Stimulated activated CD8-positive, alpha-beta memory T cell treated with anti-CD3 and anti-CD28 coated beads, Interleukin-2, amount 100 ng/mL, for 1 hour (primary cell): Measurements from ENCODE around the gene NUP214.
"Not testable (repeated sequence)": the region's sequence is repeated elsewhere in the genome, so short reads cannot be mapped to it uniquely, and the experiment has no call there.

Experiments used
- DNase-seq, 2 donors: peaks; one replicate each; pipeline ENCODE4 v3.0.0-alpha.2; 2020; ENCODE audit warnings: low read depth in 2 of 2

The NUP214 gene

DNA sequence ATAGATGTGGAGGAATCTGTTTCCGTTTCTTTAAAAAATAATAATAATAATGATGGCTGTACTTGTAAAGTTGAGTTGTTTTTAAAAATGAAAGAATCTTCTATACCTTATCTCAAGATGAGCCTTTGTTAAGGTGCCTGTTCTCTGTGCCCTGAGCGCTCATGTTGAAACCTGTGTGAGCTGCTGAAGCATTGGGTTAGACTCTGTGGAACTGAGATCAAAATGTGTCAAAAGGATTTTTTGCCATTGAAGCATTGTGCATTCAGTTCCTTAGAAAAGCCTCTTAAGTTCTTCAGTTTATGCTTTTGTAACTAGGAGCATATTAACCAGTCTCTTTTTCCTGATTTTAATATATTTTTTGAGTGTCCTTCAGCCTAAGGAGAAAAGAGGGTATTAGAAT lies 67.7 kb downstream of the NUP214 start:
- DNase-seq: no peak

DNA sequence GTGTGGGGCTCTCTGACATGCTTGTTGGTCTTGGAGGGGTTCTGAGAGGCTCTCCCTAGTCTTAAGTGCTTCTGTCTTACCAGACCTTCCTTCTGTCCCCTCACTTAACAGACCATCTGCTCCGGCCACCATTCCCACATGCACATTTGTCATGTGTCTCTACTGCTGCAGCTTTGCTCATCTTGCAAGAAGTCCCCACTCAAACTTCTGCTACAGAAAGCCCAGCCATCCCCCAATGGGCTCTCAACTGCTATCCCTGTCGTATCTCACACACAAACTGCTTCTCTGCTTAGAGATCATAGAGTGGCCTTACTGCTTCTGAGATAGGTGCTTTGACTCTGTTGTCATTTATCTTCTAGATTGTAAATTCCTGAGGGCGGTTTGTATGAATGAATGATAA lies 69.4 kb downstream of the NUP214 start:
- DNase-seq: no peak

DNA sequence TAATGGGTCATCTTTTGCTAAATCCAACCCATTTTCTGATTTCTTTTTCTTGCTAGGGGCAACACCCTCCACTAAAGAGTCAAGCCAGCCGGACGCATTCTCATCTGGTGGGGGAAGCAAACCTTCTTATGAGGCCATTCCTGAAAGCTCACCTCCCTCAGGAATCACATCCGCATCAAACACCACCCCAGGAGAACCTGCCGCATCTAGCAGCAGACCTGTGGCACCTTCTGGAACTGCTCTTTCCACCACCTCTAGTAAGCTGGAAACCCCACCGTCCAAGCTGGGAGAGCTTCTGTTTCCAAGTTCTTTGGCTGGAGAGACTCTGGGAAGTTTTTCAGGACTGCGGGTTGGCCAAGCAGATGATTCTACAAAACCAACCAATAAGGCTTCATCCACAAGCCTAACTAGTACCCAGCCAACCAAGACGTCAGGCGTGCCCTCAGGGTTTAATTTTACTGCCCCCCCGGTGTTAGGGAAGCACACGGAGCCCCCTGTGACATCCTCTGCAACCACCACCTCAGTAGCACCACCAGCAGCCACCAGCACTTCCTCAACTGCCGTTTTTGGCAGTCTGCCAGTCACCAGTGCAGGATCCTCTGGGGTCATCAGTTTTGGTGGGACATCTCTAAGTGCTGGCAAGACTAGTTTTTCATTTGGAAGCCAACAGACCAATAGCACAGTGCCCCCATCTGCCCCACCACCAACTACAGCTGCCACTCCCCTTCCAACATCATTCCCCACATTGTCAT lies 72.0 kb downstream of the NUP214 start:
- DNase-seq: no peak

DNA sequence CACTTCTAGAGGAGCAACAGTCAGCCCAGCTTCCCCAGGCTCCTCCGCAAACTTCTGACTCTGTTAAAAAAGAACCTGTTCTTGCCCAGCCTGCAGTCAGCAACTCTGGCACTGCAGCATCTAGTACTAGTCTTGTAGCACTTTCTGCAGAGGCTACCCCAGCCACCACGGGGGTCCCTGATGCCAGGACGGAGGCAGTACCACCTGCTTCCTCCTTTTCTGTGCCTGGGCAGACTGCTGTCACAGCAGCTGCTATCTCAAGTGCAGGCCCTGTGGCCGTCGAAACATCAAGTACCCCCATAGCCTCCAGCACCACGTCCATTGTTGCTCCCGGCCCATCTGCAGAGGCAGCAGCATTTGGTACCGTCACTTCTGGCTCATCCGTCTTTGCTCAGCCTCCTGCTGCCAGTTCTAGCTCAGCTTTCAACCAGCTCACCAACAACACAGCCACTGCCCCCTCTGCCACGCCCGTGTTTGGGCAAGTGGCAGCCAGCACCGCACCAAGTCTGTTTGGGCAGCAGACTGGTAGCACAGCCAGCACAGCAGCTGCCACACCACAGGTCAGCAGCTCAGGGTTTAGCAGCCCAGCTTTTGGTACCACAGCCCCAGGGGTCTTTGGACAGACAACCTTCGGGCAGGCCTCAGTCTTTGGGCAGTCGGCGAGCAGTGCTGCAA lies 72.8 kb downstream of the NUP214 start:
- no peak for DNase-seq

DNA sequence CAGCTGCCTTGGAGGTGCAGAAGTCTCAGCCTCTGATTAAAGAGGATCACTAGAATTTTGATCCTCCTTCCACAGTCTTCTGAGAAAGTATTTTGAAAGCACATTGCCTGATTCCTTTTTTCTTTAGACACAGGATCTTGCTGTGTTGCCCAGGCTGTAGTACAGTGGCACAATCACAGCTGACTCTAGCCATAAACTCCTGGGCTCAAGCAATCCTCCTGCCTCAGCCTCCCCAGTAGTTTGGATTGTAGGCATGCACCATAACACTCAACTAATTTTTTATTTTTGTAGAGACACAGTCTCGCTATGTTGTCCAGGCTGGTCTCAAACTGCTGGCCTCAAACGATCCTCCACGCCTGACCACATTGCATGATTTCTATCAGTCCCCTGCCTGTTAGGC lies 76.5 kb downstream of the NUP214 start:
- DNase-seq: no peak

DNA sequence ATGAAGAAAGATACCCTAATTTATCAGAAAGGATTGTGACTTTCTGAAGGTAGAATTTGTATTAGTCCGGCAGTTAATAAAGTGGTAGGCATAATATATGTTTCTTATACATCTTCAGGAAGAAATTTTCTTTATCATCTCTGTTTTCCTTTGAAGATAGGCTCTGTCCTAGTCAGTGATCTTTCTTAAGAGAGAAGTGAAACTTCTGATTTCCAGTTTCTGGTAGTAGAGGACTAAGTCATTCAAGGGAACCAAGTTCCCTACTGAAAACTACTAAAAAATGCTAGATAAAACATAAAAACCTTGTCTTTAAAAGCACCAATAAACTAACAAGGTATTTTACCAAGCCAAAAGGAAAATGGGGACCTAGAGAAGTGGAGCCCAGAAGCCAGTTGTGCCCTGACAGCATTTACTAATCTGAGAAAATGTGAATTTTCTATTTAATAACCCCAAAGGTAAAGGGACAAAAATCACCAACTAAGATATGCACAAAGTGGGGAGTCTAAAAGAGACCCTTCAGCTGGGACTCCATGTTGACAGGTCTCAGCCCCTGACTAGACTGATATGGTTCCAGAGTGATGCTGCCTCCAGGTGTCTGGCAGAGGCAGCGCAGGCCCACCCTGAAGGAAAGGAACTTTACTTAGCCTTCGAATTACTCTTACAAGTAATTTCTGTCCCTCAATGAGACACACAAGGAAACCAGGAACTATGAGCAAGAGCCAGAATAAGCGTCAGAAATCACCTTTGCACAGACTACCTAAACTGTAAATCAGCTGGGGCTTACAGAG lies 78.2 kb downstream of the NUP214 start:
- no peak for DNase-seq

DNA sequence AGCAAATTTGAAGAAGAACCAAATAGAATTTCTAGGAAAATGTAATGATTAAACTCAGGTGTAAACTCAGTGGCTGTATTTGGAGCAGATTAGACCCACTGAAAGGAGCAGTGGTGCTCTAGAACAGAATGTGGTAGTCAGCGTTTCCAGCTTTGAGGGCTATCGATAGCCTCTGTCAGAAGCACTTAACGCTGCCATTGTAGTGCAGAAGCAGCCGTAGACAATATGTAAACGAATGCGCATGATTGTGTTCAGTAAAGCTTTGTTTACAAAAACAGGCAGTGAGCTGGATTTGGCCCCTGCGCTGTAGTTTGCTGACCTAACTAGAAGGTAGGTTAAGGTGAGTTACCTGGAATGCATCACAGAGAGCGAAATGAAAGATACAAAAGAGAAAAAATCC lies 78.9 kb downstream of the NUP214 start:
- DNase-seq: no peak

DNA sequence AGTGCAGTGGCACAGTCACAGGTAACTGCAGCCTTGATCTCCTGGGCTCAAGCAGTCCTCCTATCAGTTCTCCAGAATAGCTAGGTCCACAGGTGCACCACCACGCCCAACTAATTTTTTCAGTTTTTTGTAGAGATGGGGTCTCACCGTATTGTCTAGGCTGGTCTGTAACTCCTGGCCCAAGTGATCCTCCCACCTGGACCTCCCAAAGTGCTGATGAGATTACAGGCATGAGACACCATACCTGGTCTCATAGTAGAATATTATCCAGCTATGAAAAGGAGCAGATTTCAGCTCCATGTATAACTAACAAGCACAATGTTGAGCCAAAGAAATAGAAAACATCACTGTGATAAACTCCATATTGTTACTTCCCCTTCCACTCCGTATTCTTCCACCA lies 81.1 kb downstream of the NUP214 start:
- DNase-seq: no peak

DNA sequence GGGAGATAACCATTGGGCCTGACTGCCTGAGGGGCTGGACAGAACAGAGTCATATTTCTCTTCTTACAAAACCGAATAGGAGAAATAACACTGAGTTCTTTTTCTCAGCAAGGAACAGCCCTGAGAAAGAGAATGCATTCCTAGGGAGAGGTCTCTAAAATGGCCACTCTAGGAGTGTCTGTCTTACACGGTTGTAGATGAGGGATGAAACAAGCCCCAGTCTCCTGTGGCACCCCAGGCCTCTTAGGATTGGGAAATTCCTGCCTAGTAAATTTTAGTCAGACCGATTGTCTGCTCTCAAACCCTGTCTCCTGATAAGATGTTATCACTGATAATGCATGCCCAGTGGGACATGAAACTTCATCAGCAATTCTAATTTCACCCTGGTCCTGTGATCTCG lies 86.5 kb downstream of the NUP214 start:
- DNase-seq: not testable (repeated sequence)

DNA sequence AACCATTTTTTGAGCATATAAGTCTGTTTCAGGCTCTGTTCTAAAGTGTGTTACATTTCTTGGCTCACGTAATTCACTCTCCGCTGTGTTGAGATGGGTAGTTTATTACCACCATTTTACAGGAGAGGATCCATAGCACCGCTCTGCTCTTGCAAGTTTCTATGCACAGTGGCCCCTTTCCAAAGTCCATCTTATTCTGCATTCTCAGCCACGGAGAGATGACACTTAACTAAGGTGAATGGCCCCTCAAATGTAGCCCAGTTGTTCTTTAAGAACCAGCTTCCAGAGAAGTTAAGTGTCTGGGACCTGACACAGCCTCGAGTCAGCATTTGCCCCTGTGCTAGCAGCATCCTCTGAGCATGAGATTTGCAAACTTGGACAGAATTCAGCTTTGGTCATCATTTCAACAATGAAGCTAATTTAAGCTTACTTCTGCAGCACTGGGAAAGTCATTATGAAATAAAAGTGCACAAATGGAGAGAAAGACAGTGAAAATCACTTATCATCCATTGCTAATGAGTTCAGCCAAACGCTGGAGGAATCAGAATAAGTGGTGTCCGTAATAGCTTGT lies 89.0 kb downstream of the NUP214 start:
- DNase-seq: no peak

DNA sequence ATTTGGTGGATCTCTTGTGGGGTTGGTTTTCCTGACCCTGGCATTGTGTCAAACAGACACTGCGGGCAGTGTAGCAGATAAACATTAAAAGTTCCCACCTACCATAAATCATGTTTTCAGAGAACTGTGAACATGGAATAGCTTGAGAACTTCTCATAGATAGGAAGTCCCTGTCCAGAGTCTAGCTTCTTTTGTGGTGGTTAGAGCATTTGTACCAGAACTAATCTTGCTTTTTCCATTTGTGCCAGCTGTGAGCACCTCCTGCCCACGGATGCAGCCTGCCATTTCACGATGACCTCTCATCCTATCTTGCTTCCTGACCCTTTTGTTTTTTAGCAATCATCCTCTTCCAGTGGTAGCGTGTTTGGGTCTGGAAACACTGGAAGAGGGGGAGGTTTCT lies 89.5 kb downstream of the NUP214 start:
- no peak for DNase-seq

DNA sequence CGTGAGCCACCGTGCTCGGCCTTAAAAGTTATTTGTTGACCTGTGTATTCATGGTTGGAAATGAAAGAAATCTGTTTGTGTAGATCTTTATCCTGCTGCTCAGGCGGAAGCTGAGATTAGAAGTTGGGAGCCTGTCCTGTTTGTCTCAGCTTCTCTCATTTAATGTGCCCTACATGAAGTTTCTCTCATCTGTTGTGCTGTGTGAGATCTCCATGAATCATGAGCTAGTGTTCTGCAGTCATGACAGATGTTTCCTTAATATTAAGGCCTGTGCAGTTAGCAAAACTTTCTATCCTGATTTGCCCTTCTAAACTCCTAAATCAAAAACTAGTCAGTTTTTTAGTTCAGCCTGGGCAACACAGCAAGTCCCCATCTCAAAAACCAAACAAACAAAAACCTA lies 91.4 kb downstream of the NUP214 start:
- DNase-seq: no peak

DNA sequence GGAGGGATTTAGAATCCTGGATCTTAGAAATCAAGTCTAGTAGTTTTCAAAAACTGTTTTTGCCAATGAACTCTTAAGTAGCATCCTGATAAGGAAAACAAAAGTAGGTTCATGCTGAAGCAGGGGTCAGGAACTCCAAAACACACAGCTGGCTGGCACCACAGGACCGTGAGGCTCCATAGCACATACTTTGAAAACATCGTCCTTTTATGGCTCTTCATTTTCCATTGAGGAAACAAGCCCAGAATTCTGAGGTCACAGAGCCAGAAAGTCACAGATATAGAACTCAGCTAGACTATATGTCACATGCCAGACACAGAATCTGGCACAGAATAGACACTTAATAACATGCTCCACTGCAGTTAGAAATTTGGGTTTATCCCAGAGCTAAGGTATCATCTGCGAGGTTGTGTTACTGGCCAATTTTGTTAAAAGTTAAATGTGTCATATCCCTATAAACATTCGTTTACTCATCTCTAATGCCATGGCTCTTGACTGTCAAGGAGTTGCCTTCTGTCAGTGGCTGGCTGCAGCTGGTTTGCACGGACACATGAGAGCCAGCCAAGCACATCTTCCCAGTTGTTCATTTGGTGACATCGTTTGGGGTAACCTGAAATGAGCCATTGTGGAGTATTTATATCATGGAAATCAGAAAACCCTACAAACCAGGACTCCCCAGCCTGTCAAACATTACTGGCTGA lies 92.1 kb downstream of the NUP214 start:
- no peak for DNase-seq

DNA sequence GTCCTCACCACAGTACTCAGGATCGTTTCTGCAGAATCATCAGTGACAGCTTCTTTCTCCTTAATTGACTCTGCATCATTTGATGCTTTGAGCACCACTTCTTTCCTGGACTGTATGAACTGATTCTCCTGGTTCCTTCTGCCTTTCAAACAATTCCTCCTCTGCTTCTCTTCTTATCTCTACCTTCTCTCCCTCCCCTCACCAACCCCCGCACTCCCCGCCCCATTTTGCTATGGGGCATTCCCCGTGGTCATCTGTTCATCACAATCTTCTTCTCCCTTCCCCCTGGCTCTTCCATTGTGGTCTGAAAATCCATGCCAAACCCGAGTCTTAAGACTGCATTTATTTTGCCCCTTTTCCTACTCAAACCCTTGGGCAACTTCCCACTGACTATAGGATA lies 93.0 kb downstream of the NUP214 start:
- no peak for DNase-seq

DNA sequence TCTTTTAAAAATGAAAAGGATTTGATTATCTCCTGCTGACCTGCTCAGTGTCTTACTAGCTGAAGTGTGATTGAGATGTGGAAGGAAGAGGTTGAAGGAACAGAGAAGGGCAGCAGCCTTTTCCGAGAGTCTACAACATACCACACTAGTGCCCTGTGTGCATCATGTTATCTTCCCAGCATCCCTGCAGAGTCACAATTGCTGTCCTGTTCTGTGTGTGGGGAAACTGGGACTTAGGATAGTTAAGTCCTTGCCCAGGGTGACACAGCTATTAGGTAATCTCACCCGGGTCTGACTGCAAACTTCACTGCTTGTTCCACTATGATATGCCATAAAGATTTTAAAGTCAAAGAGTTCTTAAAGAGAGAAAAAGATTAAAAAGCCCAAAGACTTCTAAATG lies 95.1 kb downstream of the NUP214 start:
- DNase-seq: no peak

DNA sequence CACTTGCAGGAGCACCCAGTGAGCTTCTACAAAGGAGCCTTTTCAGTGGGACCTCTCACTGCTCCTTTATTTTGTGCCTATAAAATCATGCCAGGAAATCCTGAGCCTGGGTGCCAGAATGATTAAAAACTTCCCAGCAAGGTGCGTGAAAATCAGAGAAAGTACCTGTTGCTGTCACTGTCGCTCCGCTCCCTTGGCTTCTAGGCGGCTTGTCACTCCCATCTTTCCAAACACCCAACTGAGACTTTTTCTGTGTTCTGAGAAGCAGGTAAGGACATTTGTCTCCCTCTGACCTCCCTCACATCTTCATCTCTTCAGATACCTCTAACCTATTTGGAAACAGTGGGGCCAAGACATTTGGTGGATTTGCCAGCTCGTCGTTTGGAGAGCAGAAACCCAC lies 97.1 kb downstream of the NUP214 start:
- no peak for DNase-seq

DNA sequence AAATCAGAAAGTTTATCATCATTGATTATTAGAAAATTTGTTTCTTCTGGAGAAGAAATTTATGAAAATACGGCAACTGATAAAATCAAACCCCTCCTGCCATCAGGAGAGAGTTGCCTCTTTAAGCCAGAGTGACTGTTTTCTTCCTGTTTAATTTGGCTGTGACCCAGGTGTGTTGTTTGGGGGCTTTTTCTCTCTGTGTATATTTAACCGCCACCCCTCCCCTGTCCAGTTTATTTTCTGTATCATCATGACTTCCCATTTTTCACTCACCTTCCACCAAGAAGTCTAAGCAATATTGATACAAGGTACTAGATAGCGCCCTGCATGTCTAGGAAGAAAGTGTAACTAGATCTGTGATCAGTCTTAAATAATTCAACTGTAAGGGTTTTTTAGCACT lies 100.8 kb downstream of the NUP214 start:
- no peak for DNase-seq

DNA sequence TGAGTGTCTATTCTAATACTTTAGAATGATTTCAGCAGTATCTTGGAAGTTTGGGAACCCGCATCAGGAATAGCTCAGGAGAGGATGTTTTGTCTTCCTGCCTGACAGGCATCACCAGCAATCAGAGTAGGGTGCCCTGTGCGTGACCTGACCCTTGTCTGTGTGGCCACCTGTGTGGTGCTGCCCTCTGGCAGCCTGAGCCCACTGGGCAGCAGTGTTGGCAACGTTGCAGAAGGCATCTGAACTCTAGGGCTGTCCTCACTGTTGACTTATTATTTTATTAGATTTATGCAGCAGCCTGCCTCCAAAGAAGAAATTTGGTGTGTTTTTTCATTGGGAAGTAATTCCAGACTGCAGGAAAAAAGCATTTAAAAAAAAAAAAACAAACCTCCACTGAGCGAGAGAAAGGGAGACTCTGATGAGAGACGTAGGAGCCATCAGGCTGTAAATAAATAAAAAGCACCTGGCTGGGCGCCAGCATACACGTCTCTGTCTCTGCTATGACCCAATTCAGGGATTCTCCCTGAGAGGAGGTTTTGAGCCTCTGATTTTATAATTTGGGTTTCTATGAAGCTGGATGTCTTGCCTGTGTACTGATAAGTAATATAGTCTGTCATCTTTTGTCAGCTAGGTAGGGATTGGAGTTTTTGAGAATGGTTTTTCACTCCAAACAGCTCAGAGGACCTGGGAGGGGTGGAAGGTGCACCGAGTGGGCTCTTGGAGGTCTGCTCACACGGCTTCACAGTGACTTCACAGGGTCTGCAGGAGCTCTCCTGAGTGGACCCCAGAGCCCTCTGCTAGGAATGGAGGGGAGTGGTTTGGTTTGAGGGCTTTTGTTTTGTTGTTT lies 101.9 kb downstream of the NUP214 start:
- no peak for DNase-seq

DNA sequence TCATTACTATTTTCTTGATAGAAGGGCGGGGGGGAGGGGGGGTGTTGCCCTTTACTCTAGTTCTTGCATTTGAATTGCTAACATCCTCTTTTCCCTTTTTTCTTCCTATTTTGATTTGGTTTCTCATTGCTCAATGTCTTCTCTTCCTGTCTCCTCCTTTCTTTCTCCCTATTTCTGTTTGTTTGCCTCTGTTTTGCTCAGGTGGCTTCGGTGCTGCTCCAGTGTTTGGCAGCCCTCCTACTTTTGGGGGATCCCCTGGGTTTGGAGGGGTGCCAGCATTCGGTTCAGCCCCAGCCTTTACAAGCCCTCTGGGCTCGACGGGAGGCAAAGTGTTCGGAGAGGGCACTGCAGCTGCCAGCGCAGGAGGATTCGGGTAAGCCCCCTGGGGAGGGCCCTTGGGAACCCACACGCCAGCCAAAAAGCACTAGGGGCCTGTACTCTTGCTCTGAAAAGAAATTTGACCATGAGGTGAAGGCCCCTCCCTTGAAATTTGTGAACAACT lies 102.6 kb downstream of the NUP214 start:
- DNase-seq: no peak

DNA sequence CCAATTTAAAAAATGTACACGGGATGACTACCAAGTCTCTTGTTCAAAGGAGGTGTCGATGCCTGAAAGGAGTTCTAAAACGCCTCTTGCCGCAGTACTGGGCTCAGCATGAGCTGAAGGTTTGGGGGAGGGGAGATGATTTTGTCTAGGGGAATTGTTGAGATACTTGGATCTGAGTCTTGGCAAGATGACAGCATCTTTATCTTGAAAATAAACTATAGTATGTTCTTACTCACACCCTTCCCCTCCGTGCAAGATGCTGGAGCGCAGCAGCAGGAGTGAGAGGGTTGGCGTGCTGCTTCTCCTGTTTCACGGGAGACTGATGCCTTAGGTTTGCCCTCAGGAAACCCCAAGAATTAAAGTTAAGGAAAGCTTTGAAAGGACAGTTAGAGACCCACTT lies 103.6 kb downstream of the NUP214 start:
- no peak for DNase-seq

DNA sequence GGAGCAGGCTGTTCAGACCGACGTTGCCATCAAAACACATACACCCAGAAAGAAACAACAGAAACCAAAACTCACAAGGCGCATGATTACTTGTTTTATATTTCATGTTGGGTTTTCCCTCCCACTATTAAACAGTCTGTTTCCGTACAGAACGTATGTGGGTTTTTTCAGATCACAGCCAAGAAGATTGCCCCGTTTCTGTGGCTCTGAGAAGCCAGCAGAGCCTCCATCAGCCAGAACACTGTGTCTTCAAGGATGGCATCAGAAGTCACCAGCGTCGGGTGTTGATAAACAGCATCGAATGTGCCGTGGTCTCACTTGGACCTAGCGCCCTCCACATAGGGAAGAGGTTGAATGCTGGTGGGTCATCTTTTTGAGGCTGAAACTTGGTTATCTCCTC lies 108.2 kb downstream of the NUP214 start:
- DNase-seq: no peak
